Islet of Langerhans (tissue), 1 donor: ENCODE measurements around the gene KIRREL2.
"Not testable (repeated sequence)": the region's sequence is repeated elsewhere in the genome, so short reads cannot be mapped to it uniquely, and the experiment has no call there.

Experiments
- FAIRE-seq: peaks from one replicate; lab custom pipeline; 2011; peaks lifted over from hg19 to GRCh38; lab: Jason Lieb, UNC

Gene KIRREL2

GRCh38 chr19:35870124-35870736, 13.5 kb downstream of the KIRREL2 start:
- FAIRE-seq, result not testable (repeated sequence)

GRCh38 chr19:35870798-35871197, 14.1 kb downstream of the KIRREL2 start:
- no peak for FAIRE-seq

- no peak for FAIRE-seq
Observed at GRCh38 chr19:35871611-35872010, 14.9 kb downstream of the KIRREL2 start.

- no peak for FAIRE-seq
Observed at GRCh38 chr19:35872180-35872579, 15.5 kb downstream of the KIRREL2 start.

- no peak for FAIRE-seq
Observed at GRCh38 chr19:35874392-35874930, 17.8 kb downstream of the KIRREL2 start.

GRCh38 chr19:35879068-35879467, 22.4 kb downstream of the KIRREL2 start:
- FAIRE-seq, result no peak

- FAIRE-seq, result no peak
Observed at GRCh38 chr19:35879770-35880317, 23.1 kb downstream of the KIRREL2 start.

- peak; percentile 100 for FAIRE-seq
Observed at GRCh38 chr19:35882114-35882832, 25.6 kb downstream of the KIRREL2 start.

GRCh38 chr19:35883882-35884281, 27.2 kb downstream of the KIRREL2 start:
- no peak for FAIRE-seq

- FAIRE-seq, result no peak
Observed at GRCh38 chr19:35885225-35885738, 28.6 kb downstream of the KIRREL2 start.

GRCh38 chr19:35885904-35886303, 29.2 kb downstream of the KIRREL2 start:
- no peak for FAIRE-seq

- FAIRE-seq, result no peak
Observed at GRCh38 chr19:35887197-35887596, 30.5 kb downstream of the KIRREL2 start.

- FAIRE-seq, result no peak
Observed at GRCh38 chr19:35888398-35888797, 31.7 kb downstream of the KIRREL2 start.

- no peak for FAIRE-seq
Observed at GRCh38 chr19:35889370-35890112, 32.8 kb downstream of the KIRREL2 start.

GRCh38 chr19:35890113-35890650, 33.5 kb downstream of the KIRREL2 start:
- FAIRE-seq, result no peak

- FAIRE-seq, result not testable (repeated sequence)
Observed at GRCh38 chr19:35891819-35892218, 35.1 kb downstream of the KIRREL2 start.

GRCh38 chr19:35894342-35894741, 37.6 kb downstream of the KIRREL2 start:
- FAIRE-seq, result no peak

- FAIRE-seq, result no peak
Observed at GRCh38 chr19:35895911-35896642, 39.4 kb downstream of the KIRREL2 start.

GRCh38 chr19:35896643-35897040, 39.9 kb downstream of the KIRREL2 start:
- no peak for FAIRE-seq

GRCh38 chr19:35897706-35898451, 41.2 kb downstream of the KIRREL2 start:
- FAIRE-seq, result no peak

- no peak for FAIRE-seq
Observed at GRCh38 chr19:35898499-35898809, 41.7 kb downstream of the KIRREL2 start.
